Skeletal muscle satellite cell (primary cell): ENCODE measurements around the gene EMCN.
A peak's percentile ranks its signal among the peaks of the same experiment; 100 is the strongest.
"Not testable (repeated sequence)": the region's sequence is repeated elsewhere in the genome, so short reads cannot be mapped to it uniquely, and the experiment has no call there.

ENCODE experiments used
- H3K27me3 ChIP-seq: 2 replicates; pipeline ENCODE4 v1.7.0; 2013; ENCODE audit warnings: low read length; ENCODE audit not compliant: control insufficient read depth, insufficient read depth
- H3K36me3 ChIP-seq: 2 replicates; pipeline ENCODE4 v1.7.0; 2013; ENCODE audit warnings: mild to moderate bottlenecking, control low read depth, low read length; ENCODE audit not compliant: insufficient read depth
- H3K4me1 ChIP-seq: 2 replicates; pipeline ENCODE4 v1.7.0; 2013; ENCODE audit warnings: low read length; ENCODE audit not compliant: control insufficient read depth, insufficient read depth
- H3K4me2 ChIP-seq: 2 replicates; pipeline ENCODE4 v1.7.0; 2013; ENCODE audit warnings: mild to moderate bottlenecking, low read length
- H3K4me3 ChIP-seq: 2 replicates; pipeline ENCODE4 v1.7.0; 2013; ENCODE audit warnings: low read length
- H3K9ac ChIP-seq: 2 replicates; pipeline ENCODE4 v1.7.0; 2013; ENCODE audit warnings: mild to moderate bottlenecking, low read depth, low read length, moderate library complexity
- H3K9me3 ChIP-seq: replicated peaks from 2 replicates; pipeline ENCODE4 v1.7.0; 2013; ENCODE audit warnings: mild to moderate bottlenecking, control low read depth, low read length

The EMCN gene

GRCh38 chr4:100372432-100372831 is 145.4 kb downstream of the EMCN start:
- no peak overlapping the region for H3K4me2 ChIP-seq
- H3K9ac ChIP-seq = no peak overlapping the region
- H3K4me1 ChIP-seq = no peaks in the 10 kb centered on the region
- no peak overlapping the region for H3K4me3 ChIP-seq
- no peaks in the 10 kb centered on the region for H3K9me3 ChIP-seq
- no peaks in the 10 kb centered on the region for H3K36me3 ChIP-seq
- no peaks in the 10 kb centered on the region for H3K27me3 ChIP-seq

DNA sequence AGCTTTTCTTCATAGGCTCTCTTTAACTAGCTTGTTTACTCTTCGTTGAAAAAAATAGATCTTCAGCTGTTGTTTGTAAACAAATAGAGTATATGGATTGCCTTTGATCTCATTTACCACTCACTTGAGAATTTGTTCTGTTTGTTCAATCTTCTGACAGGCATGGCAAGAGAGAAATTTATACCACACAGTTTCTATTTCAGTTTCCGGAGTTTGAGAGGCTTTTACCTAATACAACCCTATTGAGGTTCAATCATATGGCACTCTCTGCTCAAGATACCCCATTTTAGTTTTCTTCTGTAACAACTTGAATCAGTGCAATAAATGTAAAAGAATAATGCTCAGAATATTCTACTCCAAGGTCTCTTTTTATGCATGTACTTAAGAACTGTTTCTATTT is 148.0 kb downstream of the EMCN start:
- Histone ChIP-seq H3K4me3 (no peak overlapping the region), H3K27me3 (no peaks in the 10 kb centered on the region), H3K9ac (no peak overlapping the region), H3K9me3 (no peaks in the 10 kb centered on the region), H3K36me3 (no peaks in the 10 kb centered on the region), H3K4me1 (no peaks in the 10 kb centered on the region), H3K4me2 (no peak overlapping the region)

- Histone ChIP-seq H3K9ac (no peak overlapping the region), H3K9me3 (no peaks in the 10 kb centered on the region), H3K36me3 (no peaks in the 10 kb centered on the region), H3K4me2 (no peak overlapping the region), H3K4me1 (peaks cover 2% of the 10 kb centered on the region), H3K27me3 (no peaks in the 10 kb centered on the region), H3K4me3 (no peak overlapping the region)
Observed at GRCh38 chr4:100367451-100367850, 150.4 kb downstream of the EMCN start.

- no peaks in the 10 kb centered on the region for H3K9me3 ChIP-seq
- H3K4me3 ChIP-seq = no peak overlapping the region
- H3K4me2 ChIP-seq = no peak overlapping the region
- H3K4me1 ChIP-seq = peaks cover 5% of the 10 kb centered on the region
- H3K27me3 ChIP-seq = no peaks in the 10 kb centered on the region
- no peaks in the 10 kb centered on the region for H3K36me3 ChIP-seq
- no peak overlapping the region for H3K9ac ChIP-seq
Observed at GRCh38 chr4:100366213-100366612, 151.6 kb downstream of the EMCN start.

- Histone ChIP-seq H3K4me1 (peaks cover 5% of the 10 kb centered on the region), H3K4me3 (no peak overlapping the region), H3K36me3 (no peaks in the 10 kb centered on the region), H3K9ac (no peak overlapping the region), H3K9me3 (no peaks in the 10 kb centered on the region), H3K27me3 (no peaks in the 10 kb centered on the region), H3K4me2 (no peak overlapping the region)
Observed at GRCh38 chr4:100362366-100362765, 155.5 kb downstream of the EMCN start.

DNA sequence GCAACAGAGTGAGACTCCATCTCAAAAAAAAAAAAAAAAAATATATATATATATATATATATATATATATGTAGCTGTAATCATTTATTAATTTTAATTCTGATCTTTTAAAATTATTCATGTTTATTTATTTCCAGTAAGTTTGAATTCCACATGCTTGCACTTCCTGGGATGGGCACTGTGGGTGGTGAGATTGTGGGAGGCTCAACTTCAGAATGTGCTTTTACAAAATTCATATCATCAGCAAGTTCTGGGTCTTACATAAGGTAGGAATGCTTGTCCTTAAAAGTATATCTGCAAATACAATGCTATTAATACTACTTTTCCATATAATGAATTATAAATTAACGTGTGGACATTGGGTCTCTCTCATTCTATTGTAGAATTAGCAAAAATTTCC is 156.5 kb downstream of the EMCN start:
- Histone ChIP-seq H3K9me3 (no peaks in the 10 kb centered on the region), H3K27me3 (no peaks in the 10 kb centered on the region), H3K9ac (no peak overlapping the region)

DNA sequence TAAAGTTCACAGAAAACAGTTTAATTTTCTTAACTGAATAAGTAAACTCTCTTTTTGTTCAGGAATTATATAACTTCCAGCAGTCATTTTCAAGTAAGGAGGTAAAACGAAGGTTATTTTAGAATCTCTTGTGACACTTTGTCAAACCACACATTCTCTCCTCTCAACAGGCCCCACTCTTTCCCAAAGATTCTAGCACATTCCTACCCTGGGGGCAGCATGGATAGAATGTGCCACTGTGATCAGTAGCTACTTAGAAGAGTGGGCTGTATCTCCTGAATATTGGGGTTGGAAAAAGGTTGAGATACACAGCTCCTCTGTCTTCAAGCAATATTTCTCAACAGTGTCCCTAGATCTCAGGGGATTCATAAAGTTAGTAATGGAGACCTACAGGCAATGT is 157.6 kb downstream of the EMCN start:
- Histone ChIP-seq H3K9me3 (no peaks in the 10 kb centered on the region), H3K27me3 (no peaks in the 10 kb centered on the region), H3K4me1 (peaks cover 5% of the 10 kb centered on the region), H3K4me3 (no peak overlapping the region), H3K9ac (no peak overlapping the region), H3K36me3 (no peaks in the 10 kb centered on the region), H3K4me2 (no peak overlapping the region)

More for the DNA sequence above, 156.5 kb downstream of the EMCN start:
- no peaks in the 10 kb centered on the region for H3K36me3 ChIP-seq
- peaks cover 5% of the 10 kb centered on the region for H3K4me1 ChIP-seq
- no peak overlapping the region for H3K4me2 ChIP-seq
- H3K4me3 ChIP-seq = no peak overlapping the region

DNA sequence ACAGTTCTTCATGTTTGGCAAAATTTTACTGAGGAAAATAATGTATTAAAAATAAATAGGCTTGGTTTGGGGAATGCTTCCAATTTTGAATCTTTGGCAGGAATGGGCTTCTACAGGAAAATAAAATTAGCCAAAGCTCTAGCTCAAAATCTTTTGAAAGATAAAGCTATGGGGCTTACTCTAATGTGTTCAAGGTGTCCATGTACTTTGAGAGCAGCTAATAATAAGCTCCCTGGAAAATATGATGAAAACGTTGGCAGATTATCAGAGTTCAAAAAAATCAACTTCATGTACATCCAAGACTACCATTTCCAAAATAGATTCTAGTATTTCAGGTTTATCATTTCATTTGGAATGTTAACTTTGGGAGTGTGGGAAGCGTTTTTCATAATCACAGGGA is 158.4 kb downstream of the EMCN start:
- H3K27me3 ChIP-seq = no peaks in the 10 kb centered on the region
- no peaks in the 10 kb centered on the region for H3K36me3 ChIP-seq
- peaks cover 5% of the 10 kb centered on the region for H3K4me1 ChIP-seq
- H3K9ac ChIP-seq = no peak overlapping the region
- no peaks in the 10 kb centered on the region for H3K9me3 ChIP-seq
- H3K4me2 ChIP-seq = no peak overlapping the region
- no peak overlapping the region for H3K4me3 ChIP-seq

DNA sequence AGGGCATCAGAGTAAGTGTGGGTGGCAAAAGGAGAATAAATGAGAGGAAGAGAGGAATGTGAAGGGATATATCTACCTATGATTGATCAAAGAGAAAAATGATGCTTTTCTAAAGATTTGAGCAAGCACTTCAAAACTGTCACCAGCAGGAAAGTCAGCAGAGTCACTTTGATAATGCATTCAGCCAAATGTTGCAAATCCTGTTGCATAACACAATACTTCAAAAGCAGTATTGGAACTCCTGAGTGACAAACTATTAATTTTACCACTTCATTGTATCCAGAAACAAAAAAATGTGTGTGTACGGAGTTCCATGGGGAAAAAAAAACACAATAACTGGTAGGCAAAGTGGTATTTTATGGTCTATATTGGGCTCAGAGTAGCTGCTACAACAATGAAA is 160.3 kb downstream of the EMCN start:
- no peak overlapping the region for H3K9ac ChIP-seq
- no peak overlapping the region for H3K4me2 ChIP-seq
- H3K4me1 ChIP-seq = peaks cover 4% of the 10 kb centered on the region
- no peaks in the 10 kb centered on the region for H3K36me3 ChIP-seq
- H3K9me3 ChIP-seq = no peaks in the 10 kb centered on the region
- no peaks in the 10 kb centered on the region for H3K27me3 ChIP-seq
- no peak overlapping the region for H3K4me3 ChIP-seq

DNA sequence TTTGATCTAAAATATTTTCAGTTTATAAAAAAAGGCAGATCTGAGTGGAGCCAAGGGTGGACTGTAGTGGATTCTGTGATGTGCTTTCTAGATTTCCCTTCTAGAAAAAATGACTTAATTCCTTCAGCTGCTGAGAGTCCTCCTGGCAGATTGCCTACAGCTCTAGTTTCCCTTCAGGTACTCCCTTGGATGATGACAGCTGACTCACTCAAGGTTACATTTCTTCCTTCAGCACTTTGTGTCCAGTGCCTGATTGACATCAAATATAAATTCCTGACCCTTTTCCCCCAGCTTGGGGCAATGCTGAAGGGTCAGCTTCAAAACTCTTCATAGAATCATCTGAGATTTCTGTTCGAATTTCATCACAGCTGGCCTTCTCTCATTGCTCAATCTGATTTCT is 161.7 kb downstream of the EMCN start:
- no peak overlapping the region for H3K9ac ChIP-seq
- no peaks in the 10 kb centered on the region for H3K36me3 ChIP-seq
- no peaks in the 10 kb centered on the region for H3K4me1 ChIP-seq
- no peaks in the 10 kb centered on the region for H3K9me3 ChIP-seq
- no peak overlapping the region for H3K4me3 ChIP-seq
- H3K4me2 ChIP-seq = no peak overlapping the region
- no peaks in the 10 kb centered on the region for H3K27me3 ChIP-seq

DNA sequence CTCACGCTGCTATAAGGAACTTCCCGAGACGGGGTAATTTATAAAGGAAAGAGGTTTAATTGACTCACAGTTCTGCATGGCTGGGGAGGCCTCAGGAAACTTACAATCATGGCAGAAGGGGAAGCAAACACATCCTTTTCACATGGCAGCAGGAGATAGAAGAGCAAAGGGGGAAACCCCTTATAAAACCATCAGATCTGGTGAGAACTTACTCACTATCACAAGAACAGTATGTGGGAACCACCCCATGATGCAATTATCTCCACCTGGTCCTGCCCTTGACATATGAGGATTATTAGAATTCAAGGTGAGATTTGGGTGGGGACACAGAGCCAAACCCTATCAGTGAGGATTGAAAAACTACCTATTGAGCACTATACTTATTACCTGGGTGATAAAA is 165.5 kb downstream of the EMCN start:
- H3K4me3 ChIP-seq, H3K36me3 ChIP-seq, H3K4me2 ChIP-seq, H3K9me3 ChIP-seq, H3K9ac ChIP-seq, H3K27me3 ChIP-seq: not testable (repeated sequence)
- H3K4me1 ChIP-seq = peaks cover 10% of the 10 kb centered on the region

GRCh38 chr4:100348473-100348872 is 169.3 kb downstream of the EMCN start:
- H3K4me2 ChIP-seq = peak overlapping the region; percentile 46
- no peaks in the 10 kb centered on the region for H3K27me3 ChIP-seq
- no peaks in the 10 kb centered on the region for H3K9me3 ChIP-seq
- peaks cover 10% of the 10 kb centered on the region for H3K4me1 ChIP-seq
- no peaks in the 10 kb centered on the region for H3K36me3 ChIP-seq
- no peak overlapping the region for H3K4me3 ChIP-seq
- H3K9ac ChIP-seq = no peak overlapping the region
